HG02938 (cell line): ENCODE results near the gene GALNT2.

Experiments
- ATAC-seq: cut with Tn5 transposase; IDR thresholded peaks from one replicate; pipeline ENCODE4 v1.9.1; 2021; ENCODE audit warnings: mild to moderate bottlenecking, moderate library complexity; ENCODE audit not compliant: unreplicated experiment

The GALNT2 gene

GRCh38 chr1:230110971-230111370 lies 43.9 kb downstream of the GALNT2 start:
- no peak for ATAC-seq

GRCh38 chr1:230112131-230112701 lies 45.2 kb downstream of the GALNT2 start:
- no peak for ATAC-seq

GRCh38 chr1:230112782-230113181 lies 45.7 kb downstream of the GALNT2 start:
- ATAC-seq = no peak

- no peak for ATAC-seq
These were observed 46.2 kb downstream of the GALNT2 start for GRCh38 chr1:230113235-230113592.

GRCh38 chr1:230113593-230114236 lies 46.7 kb downstream of the GALNT2 start:
- ATAC-seq = no peak

DNA sequence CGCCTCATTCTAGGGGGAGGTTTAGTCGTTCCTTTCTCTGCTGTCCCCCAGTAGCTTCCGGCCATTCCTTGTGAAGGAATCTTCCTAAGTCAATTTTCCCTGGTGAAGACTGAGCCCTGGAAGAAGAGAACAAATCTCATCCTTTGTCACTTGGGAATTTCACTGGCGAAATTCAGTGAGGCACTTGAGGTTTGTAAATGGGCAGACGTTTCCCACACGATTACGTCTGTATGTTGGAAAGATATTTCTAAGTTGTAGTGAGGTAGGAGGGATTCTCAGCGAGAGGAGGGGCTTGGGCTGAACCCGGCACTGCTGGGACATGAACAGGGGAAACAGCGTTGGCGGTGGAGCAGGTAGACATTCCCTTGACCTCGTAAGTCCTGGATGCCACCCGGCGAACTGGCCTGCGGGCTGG lies 47.2 kb downstream of the GALNT2 start:
- no peak for ATAC-seq

- no peak for ATAC-seq
These were observed 50.7 kb downstream of the GALNT2 start for GRCh38 chr1:230117694-230118093.

GRCh38 chr1:230119340-230119739 lies 52.3 kb downstream of the GALNT2 start:
- ATAC-seq = no peak

GRCh38 chr1:230120289-230120920 lies 53.4 kb downstream of the GALNT2 start:
- no peak for ATAC-seq

GRCh38 chr1:230120921-230121381 lies 53.9 kb downstream of the GALNT2 start:
- ATAC-seq = no peak

DNA sequence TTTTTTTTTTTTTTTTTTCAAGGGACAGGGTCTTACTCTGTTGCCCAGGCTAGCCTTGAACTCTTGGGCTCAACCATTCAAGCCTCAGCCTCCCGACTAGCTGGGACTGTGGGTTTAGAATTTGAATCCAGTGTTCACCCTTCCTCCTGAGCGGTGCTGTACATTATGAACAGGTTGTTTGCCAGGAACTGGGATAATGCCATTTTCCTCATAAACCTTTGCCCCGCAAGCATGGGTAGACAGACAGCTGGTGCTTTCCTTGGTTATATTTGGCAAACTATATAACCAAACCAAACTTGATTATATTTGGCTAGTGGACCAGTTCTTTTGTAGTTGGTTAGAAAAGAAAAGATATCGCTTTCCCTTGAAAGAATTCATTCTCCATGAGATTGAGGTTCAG lies 54.9 kb downstream of the GALNT2 start:
- ATAC-seq = no peak

DNA sequence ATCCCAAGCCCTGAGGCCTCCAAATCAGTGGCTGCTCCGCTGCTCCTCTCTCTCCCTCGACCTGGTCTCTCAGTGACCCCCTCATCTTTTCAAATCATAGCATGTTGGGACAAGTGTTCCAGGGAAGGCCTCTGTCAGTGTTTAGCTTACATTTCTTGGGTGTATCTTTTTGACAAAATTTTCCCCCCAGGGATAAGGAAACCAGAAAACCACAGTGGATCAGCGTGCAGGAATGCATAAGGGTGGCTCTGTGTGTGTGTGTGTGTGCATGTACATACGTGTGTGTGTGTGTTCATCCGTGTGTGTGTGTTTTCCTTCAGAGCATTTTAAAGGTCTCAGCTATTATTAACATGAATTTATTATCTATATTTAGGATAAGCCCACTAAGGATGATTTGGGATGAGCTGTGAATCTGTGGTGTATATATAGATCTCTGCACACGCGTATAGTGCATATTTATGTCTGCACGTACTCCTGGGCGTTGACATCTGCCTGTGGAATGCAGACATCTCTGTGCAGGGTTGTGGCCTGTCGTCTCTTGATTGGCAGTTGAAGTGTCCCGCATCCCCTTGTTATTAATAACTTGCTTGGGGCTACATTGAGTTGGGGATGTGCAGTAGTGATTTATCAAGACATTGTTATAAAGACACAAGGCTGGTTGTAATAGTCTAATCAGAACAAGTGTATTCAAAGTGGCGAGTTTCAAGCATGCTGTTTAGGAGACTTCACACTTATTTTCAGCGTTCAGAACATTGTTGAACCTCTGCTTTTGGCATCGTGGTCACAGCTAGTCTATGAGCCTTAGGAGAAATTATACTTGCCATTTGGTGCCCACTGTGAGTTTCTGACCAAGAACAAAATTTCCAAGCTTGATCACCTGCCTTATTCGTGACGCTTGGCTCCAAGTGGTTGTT lies 55.6 kb downstream of the GALNT2 start:
- no peak for ATAC-seq

DNA sequence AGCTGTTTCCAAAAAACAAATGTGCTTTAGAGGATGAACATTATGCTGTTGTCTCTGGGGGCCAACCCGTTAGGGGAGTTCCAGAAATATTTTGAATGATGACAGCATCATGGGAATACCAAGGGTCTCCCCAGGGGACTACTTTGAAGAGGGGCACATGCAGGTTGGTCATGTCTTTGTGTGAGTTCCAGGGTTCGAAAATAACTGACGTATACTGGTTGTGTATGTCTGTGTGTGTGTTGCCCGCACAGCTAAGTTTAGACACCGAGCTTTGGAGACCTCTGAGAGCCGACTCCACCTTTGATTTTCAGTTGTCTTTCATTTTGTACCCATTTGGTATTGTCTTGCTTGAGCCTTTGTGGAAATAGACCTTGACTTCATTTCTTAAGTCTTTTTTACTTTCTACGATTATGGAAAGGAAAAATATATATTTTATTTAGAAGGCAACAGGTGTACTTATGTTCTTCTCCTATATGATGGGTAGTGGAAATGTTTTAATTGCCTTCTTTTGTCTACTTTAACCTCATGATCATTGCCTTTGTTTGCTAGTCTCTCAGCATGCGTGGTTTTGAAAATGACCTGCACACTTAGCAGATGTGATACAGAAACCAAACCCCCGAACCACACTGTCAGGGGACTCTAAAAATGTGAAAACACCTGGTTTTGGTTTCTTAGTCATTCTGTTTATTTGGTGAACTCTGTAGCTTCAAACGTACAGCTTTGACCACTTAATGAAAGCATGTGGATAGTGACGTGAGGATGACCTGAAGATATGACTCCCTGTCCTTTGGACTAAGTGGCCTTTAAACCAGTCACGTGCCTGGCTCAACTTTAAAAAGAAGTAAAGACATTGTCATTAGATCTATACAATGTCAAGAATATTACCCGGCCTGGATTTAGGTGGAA lies 56.5 kb downstream of the GALNT2 start:
- peak; percentile 90 for ATAC-seq

DNA sequence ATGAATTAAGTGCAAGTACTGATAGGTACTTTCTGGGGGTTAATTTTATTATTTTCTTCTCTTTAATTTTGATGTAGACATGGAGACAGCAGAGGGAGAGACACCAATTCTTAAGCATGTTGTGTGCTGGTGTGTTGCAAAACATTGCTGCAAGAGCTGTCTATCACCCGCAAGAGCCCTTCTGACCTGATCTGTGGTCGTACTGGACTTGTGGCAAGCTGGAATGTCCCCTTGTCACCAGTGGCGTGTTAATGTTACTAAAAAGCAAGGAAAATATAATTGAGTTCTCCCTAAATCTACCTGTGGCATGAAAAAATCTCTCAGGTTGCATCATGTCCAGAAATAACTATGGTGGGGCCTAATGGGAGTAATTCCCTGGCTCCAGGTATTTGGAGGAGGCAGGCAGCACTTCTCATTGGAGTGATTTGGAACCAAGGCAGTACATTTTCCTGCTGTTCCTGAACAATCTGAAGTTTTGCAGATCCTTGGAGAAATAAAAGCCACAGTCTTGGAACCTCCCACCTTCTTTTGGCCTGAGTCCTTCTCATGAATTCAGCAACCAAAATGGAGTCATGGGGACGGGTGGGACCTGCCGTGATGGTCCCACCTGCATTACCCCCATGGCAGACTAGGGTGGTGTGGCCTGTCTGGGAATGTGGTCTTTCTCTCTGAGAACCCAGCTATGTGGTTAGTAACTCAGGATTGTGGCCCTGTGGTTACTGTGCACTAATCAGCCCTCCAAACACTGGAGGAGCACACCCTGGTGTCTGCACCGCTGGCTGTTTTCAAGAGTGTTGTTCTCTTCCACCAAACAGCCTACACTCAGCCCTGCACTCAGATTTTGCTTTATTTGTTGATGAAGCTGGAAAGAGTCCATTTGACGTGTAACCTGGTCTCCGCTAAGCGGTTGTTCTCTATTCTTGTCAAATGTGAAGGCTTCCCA lies 57.4 kb downstream of the GALNT2 start:
- no peak for ATAC-seq

- ATAC-seq = no peak
These were observed 58.1 kb downstream of the GALNT2 start for GRCh38 chr1:230125141-230125540.

GRCh38 chr1:230125640-230126528 lies 58.8 kb downstream of the GALNT2 start:
- no peak for ATAC-seq

GRCh38 chr1:230126529-230127104 lies 59.6 kb downstream of the GALNT2 start:
- no peak for ATAC-seq
